ENCODE measurements around the gene PTPRT. TPM values are rescaled to one million over a fixed set of nuclear protein-coding genes. Genes with fewer than 3 reads are reported as not detected.

Gene PTPRT
- total RNA-seq, 2 experiments from 2014 or later: not detected

GRCh38 chr20:43003318-43003944 lies 186.3 kb downstream of the PTPRT start:
- DNase-seq: no peak
- Mint-ChIP-seq H3K4me3 (no peak overlapping the region), H3K9me3 (peaks cover 1% of the 10 kb centered on the region), H3K4me1 (no peaks in the 10 kb centered on the region), H3K27me3 (peaks cover 13% of the 10 kb centered on the region), H3K27ac (no peak overlapping the region), H3K36me3 (no peaks in the 10 kb centered on the region)

- Mint-ChIP-seq H3K4me1 (no peaks in the 10 kb centered on the region), H3K9me3 (peaks cover 1% of the 10 kb centered on the region), H3K4me3 (no peak overlapping the region), H3K36me3 (no peaks in the 10 kb centered on the region), H3K27me3 (peaks cover 9% of the 10 kb centered on the region), H3K27ac (no peak overlapping the region)
- DNase-seq: no peak
These were observed 193.6 kb downstream of the PTPRT start for GRCh38 chr20:42996141-42996540.

- no peak for DNase-seq
- Mint-ChIP-seq H3K27me3 (no peaks in the 10 kb centered on the region), H3K9me3 (no peaks in the 10 kb centered on the region), H3K36me3 (no peaks in the 10 kb centered on the region), H3K4me1 (no peaks in the 10 kb centered on the region), H3K4me3 (no peak overlapping the region), H3K27ac (no peak overlapping the region)
These were observed 201.4 kb downstream of the PTPRT start for GRCh38 chr20:42988319-42988718.

GRCh38 chr20:42987376-42988114 lies 202.2 kb downstream of the PTPRT start:
- H3K27ac Mint-ChIP-seq: no peak overlapping the region
- H3K9me3 Mint-ChIP-seq: no peaks in the 10 kb centered on the region
- no peak overlapping the region for H3K4me3 Mint-ChIP-seq

GRCh38 chr20:42986143-42986773 lies 203.4 kb downstream of the PTPRT start:
- no peaks in the 10 kb centered on the region for H3K9me3 Mint-ChIP-seq
- H3K27ac Mint-ChIP-seq: no peak overlapping the region

More at GRCh38 chr20:42987376-42988114, 202.2 kb downstream of the PTPRT start:
- Mint-ChIP-seq H3K36me3 (no peaks in the 10 kb centered on the region), H3K27me3 (no peaks in the 10 kb centered on the region), H3K4me1 (no peaks in the 10 kb centered on the region)
- no peak for DNase-seq

GRCh38 chr20:42985628-42986027 lies 204.1 kb downstream of the PTPRT start:
- H3K27me3 Mint-ChIP-seq: no peaks in the 10 kb centered on the region
- no peak overlapping the region for H3K27ac Mint-ChIP-seq
- H3K9me3 Mint-ChIP-seq: no peaks in the 10 kb centered on the region
- no peaks in the 10 kb centered on the region for H3K4me1 Mint-ChIP-seq
- no peak for DNase-seq
- no peaks in the 10 kb centered on the region for H3K36me3 Mint-ChIP-seq
- no peak overlapping the region for H3K4me3 Mint-ChIP-seq

More at GRCh38 chr20:42986143-42986773, 203.4 kb downstream of the PTPRT start:
- Mint-ChIP-seq H3K4me1 (no peaks in the 10 kb centered on the region), H3K36me3 (no peaks in the 10 kb centered on the region), H3K4me3 (no peak overlapping the region), H3K27me3 (no peaks in the 10 kb centered on the region)
- no peak for DNase-seq

- DNase-seq: no peak
- H3K9me3 Mint-ChIP-seq: no peaks in the 10 kb centered on the region
- no peak overlapping the region for H3K4me3 Mint-ChIP-seq
- H3K27me3 Mint-ChIP-seq: no peaks in the 10 kb centered on the region
- H3K27ac Mint-ChIP-seq: no peak overlapping the region
- H3K4me1 Mint-ChIP-seq: no peaks in the 10 kb centered on the region
- H3K36me3 Mint-ChIP-seq: no peaks in the 10 kb centered on the region
These were observed 207.5 kb downstream of the PTPRT start for GRCh38 chr20:42982218-42982617.

- DNase-seq: no peak
- Mint-ChIP-seq H3K4me1 (no peaks in the 10 kb centered on the region), H3K27ac (no peak overlapping the region), H3K4me3 (no peak overlapping the region), H3K9me3 (no peaks in the 10 kb centered on the region), H3K36me3 (no peaks in the 10 kb centered on the region), H3K27me3 (no peaks in the 10 kb centered on the region)
These were observed 208.5 kb downstream of the PTPRT start for GRCh38 chr20:42981253-42981652.

GRCh38 chr20:42979720-42980119 lies 210.0 kb downstream of the PTPRT start:
- no peak overlapping the region for H3K27ac Mint-ChIP-seq
- no peaks in the 10 kb centered on the region for H3K36me3 Mint-ChIP-seq
- no peaks in the 10 kb centered on the region for H3K9me3 Mint-ChIP-seq
- no peaks in the 10 kb centered on the region for H3K4me1 Mint-ChIP-seq
- no peak for DNase-seq
- H3K27me3 Mint-ChIP-seq: no peaks in the 10 kb centered on the region
- H3K4me3 Mint-ChIP-seq: no peak overlapping the region

GRCh38 chr20:42978184-42978974 lies 211.3 kb downstream of the PTPRT start:
- Mint-ChIP-seq H3K4me3 (no peak overlapping the region), H3K27me3 (no peaks in the 10 kb centered on the region), H3K9me3 (no peaks in the 10 kb centered on the region), H3K4me1 (no peaks in the 10 kb centered on the region), H3K36me3 (no peaks in the 10 kb centered on the region), H3K27ac (no peak overlapping the region)
- no peak for DNase-seq

- Mint-ChIP-seq H3K27ac (no peak overlapping the region), H3K9me3 (peaks cover 1% of the 10 kb centered on the region), H3K36me3 (no peaks in the 10 kb centered on the region), H3K4me3 (no peak overlapping the region), H3K27me3 (no peaks in the 10 kb centered on the region), H3K4me1 (no peaks in the 10 kb centered on the region)
- no peak for DNase-seq
These were observed 213.7 kb downstream of the PTPRT start for GRCh38 chr20:42975974-42976373.

- DNase-seq: no peak
- Mint-ChIP-seq H3K27ac (no peak overlapping the region), H3K36me3 (no peaks in the 10 kb centered on the region), H3K4me1 (no peaks in the 10 kb centered on the region), H3K9me3 (peaks cover 1% of the 10 kb centered on the region), H3K4me3 (no peak overlapping the region), H3K27me3 (no peaks in the 10 kb centered on the region)
These were observed 215.4 kb downstream of the PTPRT start for GRCh38 chr20:42974347-42974746.

GRCh38 chr20:42972591-42972990 lies 217.1 kb downstream of the PTPRT start:
- no peak for DNase-seq
- Mint-ChIP-seq H3K9me3 (peaks cover 1% of the 10 kb centered on the region), H3K4me3 (no peak overlapping the region), H3K27me3 (no peaks in the 10 kb centered on the region), H3K4me1 (no peaks in the 10 kb centered on the region), H3K36me3 (no peaks in the 10 kb centered on the region), H3K27ac (no peak overlapping the region)

- Mint-ChIP-seq H3K4me1 (no peaks in the 10 kb centered on the region), H3K27ac (no peak overlapping the region), H3K9me3 (peaks cover 1% of the 10 kb centered on the region), H3K36me3 (no peaks in the 10 kb centered on the region), H3K27me3 (no peaks in the 10 kb centered on the region), H3K4me3 (no peak overlapping the region)
- DNase-seq: no peak
These were observed 221.0 kb downstream of the PTPRT start for GRCh38 chr20:42968746-42969145.

GRCh38 chr20:42963796-42964195 lies 225.9 kb downstream of the PTPRT start:
- no peaks in the 10 kb centered on the region for H3K9me3 Mint-ChIP-seq
- no peak overlapping the region for H3K27ac Mint-ChIP-seq
- H3K4me1 Mint-ChIP-seq: no peaks in the 10 kb centered on the region
- no peaks in the 10 kb centered on the region for H3K36me3 Mint-ChIP-seq
- DNase-seq: no peak
- H3K27me3 Mint-ChIP-seq: no peaks in the 10 kb centered on the region
- no peak overlapping the region for H3K4me3 Mint-ChIP-seq
